Activated CD4-positive, alpha-beta T cell treated with anti-CD3 and anti-CD28 coated beads, Interleukin-2, amount 50 U/mL, for 1 hour (primary cell): ENCODE data around the gene ASF1B.
A peak's percentile ranks its signal among the peaks of the same experiment; 100 is the strongest.
"Not testable (repeated sequence)": the region's sequence is repeated elsewhere in the genome, so short reads cannot be mapped to it uniquely, and the experiment has no call there.

Experiments
- DNase-seq: peaks from one replicate; pipeline ENCODE4 v3.0.0-alpha.2; 2020

The ASF1B gene

GRCh38 chr19:14136509-14137281, at the start of gene ASF1B:
ASF1B (minus strand) TSS chr19:14136589; CDS start chr19:14136456, 133 bp downstream.
- DNase-seq, result peak; percentile 95

GRCh38 chr19:14185691-14186090, 49.3 kb upstream of the ASF1B start:
- DNase-seq, result not testable (repeated sequence)

GRCh38 chr19:14185158-14185557, 48.8 kb upstream of the ASF1B start:
- DNase-seq, result no peak

- no peak for DNase-seq
Observed at GRCh38 chr19:14183741-14184350, 47.5 kb upstream of the ASF1B start.

GRCh38 chr19:14182476-14182875, 46.1 kb upstream of the ASF1B start:
- DNase-seq, result no peak

GRCh38 chr19:14181906-14182305, 45.5 kb upstream of the ASF1B start:
- no peak for DNase-seq

GRCh38 chr19:14181199-14181598, 44.8 kb upstream of the ASF1B start:
- not testable (repeated sequence) for DNase-seq

GRCh38 chr19:14177496-14178074, 41.2 kb upstream of the ASF1B start:
- no peak for DNase-seq

- DNase-seq, result no peak
Observed at GRCh38 chr19:14175351-14175792, 39.0 kb upstream of the ASF1B start.

GRCh38 chr19:14174883-14175282, 38.5 kb upstream of the ASF1B start:
- DNase-seq, result no peak

GRCh38 chr19:14168993-14169392, 32.6 kb upstream of the ASF1B start:
- no peak for DNase-seq

- no peak for DNase-seq
Observed at GRCh38 chr19:14168259-14168972, 32.0 kb upstream of the ASF1B start.

GRCh38 chr19:14167576-14168138, 31.3 kb upstream of the ASF1B start:
- DNase-seq, result peak; percentile 22

GRCh38 chr19:14166999-14167575, 30.7 kb upstream of the ASF1B start:
- no peak for DNase-seq

- DNase-seq, result no peak
Observed at GRCh38 chr19:14165990-14166830, 29.8 kb upstream of the ASF1B start.

GRCh38 chr19:14164724-14165493, 28.5 kb upstream of the ASF1B start:
- DNase-seq, result no peak

GRCh38 chr19:14164082-14164481, 27.7 kb upstream of the ASF1B start:
- no peak for DNase-seq

- DNase-seq, result no peak
Observed at GRCh38 chr19:14162871-14163297, 26.5 kb upstream of the ASF1B start.

GRCh38 chr19:14161305-14161704, 24.9 kb upstream of the ASF1B start:
- no peak for DNase-seq

GRCh38 chr19:14160017-14160703, 23.8 kb upstream of the ASF1B start:
- DNase-seq, result no peak
